Measurements from ENCODE around the gene SDHD. TPM values are rescaled to one million over a fixed set of nuclear protein-coding genes. Genes with fewer than 3 reads are reported as not detected.
"Not testable (repeated sequence)": the region's sequence is repeated elsewhere in the genome, so short reads cannot be mapped to it uniquely, and the experiment has no call there.

The SDHD gene
- total and polyA plus RNA-seq, 2 donors from 2014 or later: 111 to 288 TPM

GRCh38 chr11:112042161-112042960, 44.3 kb upstream of the SDHD start:
- Histone ChIP-seq H3K4me3 (ENCODE audit: low read length in 3 of 3) (no peak overlapping the region), H3K9ac (ENCODE audit: low read length in 3 of 3) (no peak overlapping the region), H3K36me3 (ENCODE audit: control insufficient read depth in 2 of 3, insufficient read depth in 3 of 3, low read length in 3 of 3) (peaks cover 5 to 32% (median 7%) of the 10 kb centered on the region in 3 donors), H3K4me1 (ENCODE audit: control insufficient read depth in 2 of 3, insufficient read depth in 2 of 3, low read depth in 1 of 3, low read length in 3 of 3) (no peaks in the 10 kb centered on the region), H3K9me3 (ENCODE audit: control insufficient read depth in 2 of 3, insufficient read depth in 1 of 3, low read length in 3 of 3) (no peaks in the 10 kb centered on the region), H3K27ac (ENCODE audit: low read depth in 2 of 2, low read length in 2 of 2) (no peak overlapping the region), H3K27me3 (ENCODE audit: control insufficient read depth, insufficient read depth, low read length) (no peaks in the 10 kb centered on the region)
- no peak for TF ChIP-seq CTCF (IDR thresholded peaks at IDR 0.05; ENCODE audit: borderline replicate concordance, extremely low read depth, insufficient read depth)
- intact Hi-C loops (cut with DNase I): no loop called here
- no peak for DNase-seq
- no peak for FAIRE-seq

DNA sequence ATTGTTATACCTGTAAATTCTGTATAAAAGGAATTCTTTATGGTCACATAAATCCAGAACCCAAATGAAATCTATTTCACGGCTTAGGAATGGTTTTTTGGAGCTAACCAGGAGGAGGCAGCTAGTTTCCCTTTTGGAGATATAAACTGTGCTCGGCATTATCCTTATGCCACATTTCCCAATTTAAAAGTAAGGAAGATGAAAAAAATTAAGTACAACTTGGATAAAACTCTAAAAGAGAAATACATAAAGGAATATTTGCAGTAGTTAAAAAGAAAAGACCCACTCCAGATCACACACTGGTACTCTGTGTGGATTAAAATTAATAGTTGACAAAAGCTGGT, 43.7 kb upstream of the SDHD start:
- no peak overlapping the region for H3K27ac ChIP-seq (ENCODE audit: low read depth in 2 of 2, low read length in 2 of 2)
- H3K4me3 ChIP-seq (ENCODE audit: low read length in 3 of 3): no peak overlapping the region
- H3K36me3 ChIP-seq (ENCODE audit: control insufficient read depth in 2 of 3, insufficient read depth in 3 of 3, low read length in 3 of 3): peaks cover 3 to 27% (median 5%) of the 10 kb centered on the region in 3 donors
- DNase-seq: no peak
- intact Hi-C loops (cut with DNase I): no loop called here
- H3K27me3 ChIP-seq (ENCODE audit: control insufficient read depth, insufficient read depth, low read length): no peaks in the 10 kb centered on the region
- no peak for FAIRE-seq
- no peak overlapping the region for H3K9ac ChIP-seq (ENCODE audit: low read length in 3 of 3)
- no peak for TF ChIP-seq CTCF (IDR thresholded peaks at IDR 0.05; ENCODE audit: borderline replicate concordance, extremely low read depth, insufficient read depth)
- no peaks in the 10 kb centered on the region for H3K9me3 ChIP-seq (ENCODE audit: control insufficient read depth in 2 of 3, insufficient read depth in 1 of 3, low read length in 3 of 3)
- H3K4me1 ChIP-seq (ENCODE audit: control insufficient read depth in 2 of 3, insufficient read depth in 2 of 3, low read depth in 1 of 3, low read length in 3 of 3): no peaks in the 10 kb centered on the region

- intact Hi-C loops (cut with DNase I): no loop called here
- DNase-seq: no peak
- Histone ChIP-seq H3K4me1 (ENCODE audit: control insufficient read depth in 2 of 3, insufficient read depth in 2 of 3, low read depth in 1 of 3, low read length in 3 of 3) (no peaks in the 10 kb centered on the region), H3K36me3 (ENCODE audit: control insufficient read depth in 2 of 3, insufficient read depth in 3 of 3, low read length in 3 of 3) (peaks cover 2 to 20% (median 3%) of the 10 kb centered on the region in 3 donors), H3K27ac (ENCODE audit: low read depth in 2 of 2, low read length in 2 of 2) (no peak overlapping the region), H3K9ac (ENCODE audit: low read length in 3 of 3) (no peak overlapping the region), H3K9me3 (ENCODE audit: control insufficient read depth in 2 of 3, insufficient read depth in 1 of 3, low read length in 3 of 3) (no peaks in the 10 kb centered on the region), H3K4me3 (ENCODE audit: low read length in 3 of 3) (no peak overlapping the region), H3K27me3 (ENCODE audit: control insufficient read depth, insufficient read depth, low read length) (no peaks in the 10 kb centered on the region)
- no peak for FAIRE-seq
- TF ChIP-seq CTCF (IDR thresholded peaks at IDR 0.05; ENCODE audit: borderline replicate concordance, extremely low read depth, insufficient read depth): no peak
These were observed 41.7 kb upstream of the SDHD start for GRCh38 chr11:112044961-112045360.

DNA sequence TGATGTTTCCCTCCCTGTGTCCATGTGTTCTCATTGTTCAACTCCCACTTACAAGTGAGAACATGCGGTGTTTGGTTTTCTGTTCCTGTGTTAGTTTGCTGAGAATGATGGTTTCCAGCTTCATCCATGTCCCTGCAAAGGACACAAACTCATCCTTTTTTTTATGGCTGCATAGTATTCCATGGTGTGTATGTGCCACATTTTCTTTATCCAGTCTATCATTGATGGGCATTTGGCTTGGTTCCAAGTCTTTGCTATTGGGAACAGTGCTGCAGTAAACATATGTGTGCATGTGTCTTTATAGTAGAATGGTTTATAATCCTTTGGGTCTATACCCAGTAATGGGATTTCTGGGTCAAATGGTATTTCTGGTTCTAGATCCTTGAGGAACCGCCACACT, 40.0 kb upstream of the SDHD start:
- not testable (repeated sequence) for H3K9ac ChIP-seq (ENCODE audit: low read length in 3 of 3)

GRCh38 chr11:112048256-112048655, 38.4 kb upstream of the SDHD start:
- H3K27me3 ChIP-seq (ENCODE audit: control insufficient read depth, insufficient read depth, low read length); H3K9me3 ChIP-seq (ENCODE audit: control insufficient read depth in 2 of 3, insufficient read depth in 1 of 3, low read length in 3 of 3); H3K4me3 ChIP-seq (ENCODE audit: low read length in 3 of 3); H3K4me1 ChIP-seq (ENCODE audit: control insufficient read depth in 2 of 3, insufficient read depth in 2 of 3, low read depth in 1 of 3, low read length in 3 of 3); H3K27ac ChIP-seq (ENCODE audit: low read depth in 2 of 2, low read length in 2 of 2); FAIRE-seq; DNase-seq; H3K9ac ChIP-seq (ENCODE audit: low read length in 3 of 3); intact Hi-C loops (cut with DNase I): not testable (repeated sequence)
- peaks cover 6 to 30% (median 14%) of the 10 kb centered on the region in 3 donors for H3K36me3 ChIP-seq (ENCODE audit: control insufficient read depth in 2 of 3, insufficient read depth in 3 of 3, low read length in 3 of 3)

More for the DNA sequence above, 40.0 kb upstream of the SDHD start:
- H3K27ac ChIP-seq (ENCODE audit: low read depth in 2 of 2, low read length in 2 of 2); H3K27me3 ChIP-seq (ENCODE audit: control insufficient read depth, insufficient read depth, low read length); H3K4me1 ChIP-seq (ENCODE audit: control insufficient read depth in 2 of 3, insufficient read depth in 2 of 3, low read depth in 1 of 3, low read length in 3 of 3); H3K9me3 ChIP-seq (ENCODE audit: control insufficient read depth in 2 of 3, insufficient read depth in 1 of 3, low read length in 3 of 3); H3K4me3 ChIP-seq (ENCODE audit: low read length in 3 of 3); FAIRE-seq; intact Hi-C loops (cut with DNase I); DNase-seq: not testable (repeated sequence)
- peaks cover 3 to 21% (median 6%) of the 10 kb centered on the region in 3 donors for H3K36me3 ChIP-seq (ENCODE audit: control insufficient read depth in 2 of 3, insufficient read depth in 3 of 3, low read length in 3 of 3)

Data from kidney (tissue), 14 donors.